Daoy (cell line): ENCODE data around the gene LMF2. TPM values are rescaled to one million over a fixed set of nuclear protein-coding genes. Genes with fewer than 3 reads are reported as not detected.

Source experiments
- DNase-seq: peaks from one replicate; pipeline ENCODE4 v3.0.0-alpha.2; 2015; ENCODE audit warnings: low read depth
- total RNA-seq: library from RNA; depleted of rRNA; stranded (reverse); fragments of >200 nt; shearing (Covaris generic); gene quantifications from 2 replicates; pipeline ENCODE4 v1.2.3, GENCODE V29; 2014; rRNA removed

LMF2 gene
- total RNA-seq, 1 experiment from 2014 or later = 25.4 TPM

DNA sequence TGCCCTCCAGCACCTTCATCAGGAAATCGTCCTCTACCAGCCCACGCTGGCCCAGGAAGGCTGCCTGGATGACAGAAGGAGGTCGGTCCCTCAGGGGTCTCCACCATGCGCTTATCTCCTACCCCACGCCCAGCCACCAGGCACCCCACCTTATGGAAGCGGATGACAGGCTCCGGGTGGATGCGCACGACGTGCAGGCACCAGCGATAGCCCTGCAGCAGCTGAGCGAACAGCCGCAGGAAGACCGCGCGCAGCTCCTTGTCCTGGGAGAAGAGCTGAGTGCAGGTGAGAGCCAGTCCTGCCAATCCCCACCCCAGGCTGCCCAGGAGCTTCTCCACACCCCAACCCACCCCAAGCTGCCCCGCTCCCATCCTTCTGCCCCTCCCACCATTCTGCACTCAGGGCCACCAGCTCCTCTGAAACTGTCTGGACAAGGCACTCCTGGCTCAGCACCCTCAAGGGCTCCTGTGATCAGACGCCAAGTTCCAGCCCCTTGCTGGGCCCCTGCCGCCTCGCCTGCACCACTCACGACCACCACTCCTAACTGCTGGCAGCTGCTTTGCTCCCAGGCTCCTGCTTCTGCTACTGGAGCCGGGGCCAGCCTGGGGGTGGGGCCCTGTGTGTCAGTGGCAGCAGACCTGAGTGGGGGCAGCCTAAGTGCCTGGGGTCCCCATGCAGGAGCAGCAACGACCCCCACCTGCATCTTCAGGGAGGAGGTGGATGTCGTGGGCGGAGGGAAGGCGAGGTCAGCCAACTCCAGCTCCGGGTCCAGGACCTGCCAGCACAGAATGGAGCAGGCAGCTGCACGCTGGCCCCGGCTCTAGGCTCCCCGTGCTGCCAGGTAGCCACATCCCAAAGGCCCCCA is 42.2 kb downstream of the LMF2 start:
- DNase-seq = no peak

DNA sequence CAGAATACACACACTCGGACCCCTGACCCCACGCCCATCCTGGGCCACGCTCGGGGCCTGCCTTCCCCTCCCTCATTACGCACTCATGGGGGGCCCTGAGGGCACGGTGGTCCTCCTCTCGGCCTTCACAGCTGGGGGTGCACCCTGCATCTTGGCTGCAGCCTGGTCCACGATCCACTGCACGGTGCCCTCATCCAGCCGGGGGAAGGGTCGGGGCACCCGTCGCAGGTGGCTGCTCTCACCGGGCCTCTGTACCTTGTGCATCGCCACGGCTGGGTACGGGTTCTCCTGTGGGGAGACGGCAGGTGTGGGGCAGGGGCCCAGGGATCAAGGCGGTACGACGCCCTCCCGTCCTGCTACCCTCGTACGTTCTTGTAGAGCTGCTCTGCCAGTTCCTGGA is 43.1 kb downstream of the LMF2 start:
- DNase-seq = no peak

GRCh38 chr22:50463188-50463900 is 44.2 kb downstream of the LMF2 start:
- DNase-seq = no peak

DNA sequence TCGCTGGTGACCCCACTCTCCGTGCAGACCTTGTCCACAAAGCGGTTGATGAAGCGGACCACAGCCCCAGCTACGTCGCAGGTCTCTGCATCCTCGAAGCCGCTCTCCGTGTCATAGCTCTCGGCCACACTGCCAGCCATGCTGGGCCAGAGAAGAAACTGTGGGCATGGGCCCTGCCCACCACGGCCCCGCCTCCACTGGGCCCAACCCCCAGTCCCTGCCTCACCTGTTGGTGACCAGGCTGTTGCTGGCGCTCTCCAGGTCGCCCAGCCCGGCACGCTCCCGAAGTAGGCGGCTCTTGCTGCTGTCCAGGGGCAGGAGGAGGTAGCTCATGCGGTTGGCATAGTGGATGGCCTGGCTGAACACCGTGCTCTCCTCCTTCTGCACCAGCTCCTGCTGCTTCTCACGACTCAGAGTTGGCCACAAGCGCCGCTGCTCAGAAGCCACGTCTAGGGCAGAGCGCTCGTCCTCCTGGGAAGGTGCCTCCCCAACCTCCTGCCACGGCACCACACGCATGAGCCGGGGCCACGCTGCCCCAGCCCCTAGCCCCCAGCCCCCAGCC is 45.4 kb downstream of the LMF2 start:
- no peak for DNase-seq

DNA sequence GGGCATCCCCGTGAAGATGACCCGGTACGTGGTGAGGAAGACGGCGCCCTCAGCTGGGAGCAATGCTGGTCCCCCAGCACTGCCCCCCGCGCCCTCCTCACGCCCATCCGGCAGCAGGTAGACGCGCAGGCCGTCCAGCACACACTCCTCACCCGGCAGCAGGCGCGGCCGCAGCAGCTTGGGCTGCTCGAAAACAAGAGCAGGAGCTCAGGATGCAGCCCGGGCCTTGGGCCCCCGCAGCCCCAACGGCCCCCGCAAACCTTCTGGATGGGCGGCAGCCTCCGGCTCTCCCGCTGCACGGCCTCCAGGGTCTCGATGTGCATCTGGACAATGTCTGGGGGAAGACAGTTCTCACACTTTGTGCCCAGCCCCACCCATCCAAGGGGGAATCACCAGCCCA is 46.0 kb downstream of the LMF2 start:
- no peak for DNase-seq

DNA sequence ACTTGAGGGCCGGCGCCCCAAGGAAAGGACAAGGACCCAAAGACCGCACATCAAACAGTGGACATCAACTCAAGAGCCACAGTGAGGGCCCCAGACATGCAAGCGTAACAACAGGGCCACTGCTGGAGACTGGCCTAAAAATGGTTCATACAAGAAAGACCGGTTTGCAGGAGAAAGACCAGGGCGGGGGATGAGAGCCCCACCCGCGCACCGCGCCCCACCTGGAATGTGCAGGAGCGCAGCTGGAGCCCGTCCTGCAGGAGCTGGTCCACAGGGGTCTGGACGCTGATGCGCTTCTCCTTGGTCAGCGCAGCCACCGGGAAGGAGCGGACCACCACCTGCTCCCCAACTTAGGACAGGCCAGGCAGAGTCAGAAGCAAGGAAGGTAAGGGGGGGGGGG is 46.6 kb downstream of the LMF2 start:
- no peak for DNase-seq

- no peak for DNase-seq
Observed at GRCh38 chr22:50459496-50460140, 47.9 kb downstream of the LMF2 start.

- no peak for DNase-seq
Observed at GRCh38 chr22:50459016-50459415, 48.5 kb downstream of the LMF2 start.

DNA sequence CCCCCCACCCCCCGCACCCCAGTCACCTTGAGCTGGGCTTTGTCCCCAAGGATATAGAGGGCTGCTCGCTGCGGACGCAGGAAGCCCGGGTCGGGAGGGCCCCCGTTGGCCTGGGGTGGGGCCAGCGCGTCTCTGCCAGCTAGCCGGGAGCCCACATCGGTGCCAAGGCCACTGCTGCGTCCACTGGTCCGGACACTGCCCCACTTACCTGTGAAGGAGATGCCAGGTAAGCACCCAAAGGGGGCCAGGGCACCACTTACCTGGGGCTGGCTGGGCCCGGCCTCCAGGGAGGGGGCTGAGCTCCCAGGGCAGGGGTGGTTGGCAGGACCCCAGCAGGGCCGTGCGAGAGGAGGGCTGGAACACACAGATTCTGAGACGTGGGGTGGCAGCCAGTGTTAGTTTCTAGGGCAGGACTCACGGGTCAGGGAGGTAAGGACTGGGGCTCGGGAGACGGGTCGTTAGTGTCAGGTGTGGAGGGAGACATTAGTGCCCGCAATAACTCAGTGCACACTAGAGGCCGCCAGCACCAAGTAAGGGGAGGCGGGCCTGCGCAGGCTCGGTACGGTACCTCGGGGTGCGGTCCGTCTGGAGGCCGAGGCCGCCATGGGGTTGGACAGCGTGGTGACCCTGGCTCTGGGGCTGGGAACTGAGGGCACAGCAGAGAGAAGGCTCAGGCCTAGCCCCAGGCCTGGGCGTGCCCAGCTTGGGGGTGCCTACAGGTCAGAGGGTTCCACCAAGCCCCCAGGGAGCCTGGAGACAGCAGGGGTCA is 50.9 kb downstream of the LMF2 start:
- DNase-seq = no peak

GRCh38 chr22:50456026-50456425 is 51.5 kb downstream of the LMF2 start:
- DNase-seq = no peak

- DNase-seq = no peak
Observed at GRCh38 chr22:50455201-50455600, 52.3 kb downstream of the LMF2 start.

DNA sequence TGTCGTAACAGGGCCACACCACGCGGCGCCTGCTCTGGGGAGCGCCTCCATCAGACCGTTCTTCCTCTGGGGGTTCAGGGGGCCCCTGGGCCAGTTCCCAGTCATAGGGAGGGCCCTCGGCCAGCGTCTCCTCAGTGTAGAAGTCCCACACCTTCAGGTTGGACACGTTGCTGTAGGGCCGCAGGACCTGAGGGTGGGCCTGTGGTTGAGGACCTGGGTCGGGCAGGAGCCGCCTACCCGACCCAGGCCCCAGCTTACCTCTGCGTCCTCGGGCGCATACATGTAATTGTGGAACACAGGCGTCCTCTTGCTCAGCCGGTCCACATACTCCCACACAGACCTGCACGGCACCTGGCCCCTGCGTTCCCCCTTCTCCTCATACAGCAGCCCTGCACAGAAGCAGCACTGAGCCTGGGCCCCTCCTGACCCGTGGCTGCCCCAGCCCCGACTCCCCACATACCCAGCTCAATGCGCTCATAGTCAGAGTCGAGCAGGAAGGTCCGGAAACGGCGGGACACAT is 52.9 kb downstream of the LMF2 start:
- DNase-seq = no peak

Other genes starting within 250 kb of the LMF2 start
- gene MAPK12, start 246.0 kb downstream of the LMF2 start, total RNA-seq = 14.6 and 16.9 TPM in 2 replicates
- 1.3 and 4.8 TPM in 2 replicates for gene MAPK11, start 237.3 kb downstream of the LMF2 start, total RNA-seq
- 35.8 and 42.4 TPM in 2 replicates for gene PLXNB2, start 200.1 kb downstream of the LMF2 start, total RNA-seq
- gene DENND6B, start 180.7 kb downstream of the LMF2 start, total RNA-seq = 0.09 and 1.3 TPM in 2 replicates
- 29.3 and 39.1 TPM in 2 replicates for gene PPP6R2, start 164.4 kb downstream of the LMF2 start, total RNA-seq
- gene SBF1, start 32.7 kb downstream of the LMF2 start, total RNA-seq = 40.5 and 47.0 TPM in 2 replicates
- 0.03 and 0.23 TPM in 2 replicates for gene ADM2, start 26.2 kb downstream of the LMF2 start, total RNA-seq
- not detected in 2 replicates for gene MIOX, start 20.8 kb downstream of the LMF2 start, total RNA-seq
- gene NCAPH2, start 522 bp upstream of the LMF2 start, total RNA-seq = 70.7 and 85.0 TPM in 2 replicates
- gene SCO2, start 17.9 kb upstream of the LMF2 start, total RNA-seq = 9.4 and 11.5 TPM in 2 replicates
- gene TYMP, start 22.3 kb upstream of the LMF2 start, total RNA-seq = 5.1 and 5.3 TPM in 2 replicates
- gene KLHDC7B, start 38.2 kb upstream of the LMF2 start, total RNA-seq = 0.06 TPM in 1 of 2 replicates, not detected in the other
- gene SYCE3, start 55.2 kb upstream of the LMF2 start, total RNA-seq = 0.51 TPM in 1 of 2 replicates, not detected in the other
- gene CPT1B, start 70.7 kb upstream of the LMF2 start, total RNA-seq = 6.1 and 7.9 TPM in 2 replicates
- 18.3 and 26.2 TPM in 2 replicates for gene CHKB, start 75.1 kb upstream of the LMF2 start, total RNA-seq
- 3.7 and 4.4 TPM in 2 replicates for gene MAPK8IP2, start 93.1 kb upstream of the LMF2 start, total RNA-seq
- 12.5 and 16.0 TPM in 2 replicates for gene ARSA, start 120.5 kb upstream of the LMF2 start, total RNA-seq
- gene SHANK3, start 165.1 kb upstream of the LMF2 start, total RNA-seq = 0.33 and 0.46 TPM in 2 replicates
- not detected in 2 replicates for gene ACR, start 230.5 kb upstream of the LMF2 start, total RNA-seq